Lower leg skin (tissue), 4 donors: Measurements from ENCODE around the gene PLIN4. TPM values are rescaled to one million over a fixed set of nuclear protein-coding genes. Genes with fewer than 3 reads are reported as not detected.

Source experiments
- DNase-seq, 2 donors: peaks; one replicate each; pipeline ENCODE4 v3.0.0-alpha.2; 2019; ENCODE audit warnings: low spot score in 2 of 2
- H3K4me3 ChIP-seq: fragments of 200-600 bp; sonication (generic); 2 replicates; pipeline ENCODE4 v1.5.1; 2017; ENCODE audit warnings: mild to moderate bottlenecking, low read depth; ENCODE audit not compliant: poor library complexity, severe bottlenecking
- POLR2A ChIP-seq, 2 donors: fragments of 450-650 bp; IDR thresholded peaks; one replicate each; pipeline ENCODE4 v1.6.1; 2016 to 2017; ENCODE audit warnings: antibody characterized with exemption in 2 of 2, mild to moderate bottlenecking in 1 of 2, moderate library complexity in 1 of 2
- WGBS, 2 donors: methylation state at CpG; one replicate each; pipeline ENCODE4 v1.1.5; 2018; 5-methylcytosine and 5-hydroxymethylcytosine counted together
- intact Hi-C: fragments of 100-400 bp; cut with DNase I; formaldehyde crosslinking; loops from one replicate; pipeline ENCODE4 v1.15.0; 2023; ENCODE audit warnings: low total_unique reads
- total RNA-seq, 4 donors: library from RNA; depleted of rRNA; stranded (reverse); fragments of >200 nt; gene quantifications; one replicate each; pipeline ENCODE4 v1.1.0, GENCODE V29; 2016
- TF ChIP-seq, protein P1 (sequence below), 3 donors: fragments of 450-650 bp; IDR thresholded peaks; one replicate each; pipeline ENCODE4 v1.5.1; 2016; ENCODE audit warnings: antibody characterized with exemption in 3 of 3, mild to moderate bottlenecking in 3 of 3, moderate library complexity in 2 of 3

Gene PLIN4
- total RNA-seq, 4 donors from 2014 or later = 10.6 to 55.1 (median 24.2) TPM

DNA sequence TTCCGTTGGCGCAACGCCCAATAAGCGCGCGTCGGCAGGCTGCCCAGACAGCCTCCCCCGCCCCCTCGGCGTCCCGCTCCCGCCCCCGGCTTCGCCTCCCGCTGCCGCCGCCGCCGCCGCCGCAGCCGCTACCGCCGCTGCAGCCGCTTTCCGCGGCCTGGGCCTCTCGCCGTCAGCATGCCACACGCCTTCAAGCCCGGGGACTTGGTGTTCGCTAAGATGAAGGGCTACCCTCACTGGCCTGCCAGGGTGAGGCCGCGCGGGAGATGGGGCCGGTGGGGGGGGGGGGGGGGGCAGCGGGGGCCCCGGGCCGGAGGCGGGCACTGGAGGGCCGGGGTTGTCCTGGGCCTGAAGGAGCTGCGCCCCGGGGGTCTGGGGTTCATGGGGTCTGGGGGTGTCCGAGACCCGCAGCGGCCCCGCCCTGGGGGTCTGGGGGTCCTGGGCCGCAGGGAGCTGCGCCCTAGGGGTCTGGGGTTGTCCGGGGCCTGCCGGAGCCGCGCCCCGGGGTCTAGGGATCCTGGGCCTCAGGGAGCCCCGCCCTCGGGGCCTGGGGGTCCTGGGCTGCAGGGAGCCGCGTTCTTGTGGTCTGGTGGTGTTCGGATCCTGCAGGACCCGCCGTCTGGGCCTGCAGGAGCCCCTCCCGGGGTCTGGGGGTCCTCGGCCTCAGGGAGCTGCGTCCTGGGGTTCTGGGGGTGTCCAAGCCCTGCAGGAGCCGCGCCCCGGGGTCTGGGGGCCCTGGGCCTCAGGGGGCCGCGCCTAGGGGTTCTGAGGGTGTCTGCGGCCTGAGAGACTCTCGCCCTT is 45.9 kb downstream of the PLIN4 start, which contains the start of gene HDGFL2:
Gene HDGFL2 (plus strand): TSS at position 124 of the 801 bp plus-strand sequence. CDS start 54 bp downstream, at position 178.
- intact Hi-C loops = no loop called here
- WGBS, 2 donors = 1% methylated on average over 33 to 34 of the region's 71 CpGs
- TF ChIP-seq POLR2A (IDR thresholded peaks at IDR 0.05) = no peak
- TF ChIP-seq, protein P1, sequence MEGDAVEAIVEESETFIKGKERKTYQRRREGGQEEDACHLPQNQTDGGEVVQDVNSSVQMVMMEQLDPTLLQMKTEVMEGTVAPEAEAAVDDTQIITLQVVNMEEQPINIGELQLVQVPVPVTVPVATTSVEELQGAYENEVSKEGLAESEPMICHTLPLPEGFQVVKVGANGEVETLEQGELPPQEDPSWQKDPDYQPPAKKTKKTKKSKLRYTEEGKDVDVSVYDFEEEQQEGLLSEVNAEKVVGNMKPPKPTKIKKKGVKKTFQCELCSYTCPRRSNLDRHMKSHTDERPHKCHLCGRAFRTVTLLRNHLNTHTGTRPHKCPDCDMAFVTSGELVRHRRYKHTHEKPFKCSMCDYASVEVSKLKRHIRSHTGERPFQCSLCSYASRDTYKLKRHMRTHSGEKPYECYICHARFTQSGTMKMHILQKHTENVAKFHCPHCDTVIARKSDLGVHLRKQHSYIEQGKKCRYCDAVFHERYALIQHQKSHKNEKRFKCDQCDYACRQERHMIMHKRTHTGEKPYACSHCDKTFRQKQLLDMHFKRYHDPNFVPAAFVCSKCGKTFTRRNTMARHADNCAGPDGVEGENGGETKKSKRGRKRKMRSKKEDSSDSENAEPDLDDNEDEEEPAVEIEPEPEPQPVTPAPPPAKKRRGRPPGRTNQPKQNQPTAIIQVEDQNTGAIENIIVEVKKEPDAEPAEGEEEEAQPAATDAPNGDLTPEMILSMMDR (IDR thresholded peaks at IDR 0.05) = no peak
- DNase-seq = no peak
- H3K4me3 ChIP-seq = peak within 1 kb of the TSS; percentile 45

DNA sequence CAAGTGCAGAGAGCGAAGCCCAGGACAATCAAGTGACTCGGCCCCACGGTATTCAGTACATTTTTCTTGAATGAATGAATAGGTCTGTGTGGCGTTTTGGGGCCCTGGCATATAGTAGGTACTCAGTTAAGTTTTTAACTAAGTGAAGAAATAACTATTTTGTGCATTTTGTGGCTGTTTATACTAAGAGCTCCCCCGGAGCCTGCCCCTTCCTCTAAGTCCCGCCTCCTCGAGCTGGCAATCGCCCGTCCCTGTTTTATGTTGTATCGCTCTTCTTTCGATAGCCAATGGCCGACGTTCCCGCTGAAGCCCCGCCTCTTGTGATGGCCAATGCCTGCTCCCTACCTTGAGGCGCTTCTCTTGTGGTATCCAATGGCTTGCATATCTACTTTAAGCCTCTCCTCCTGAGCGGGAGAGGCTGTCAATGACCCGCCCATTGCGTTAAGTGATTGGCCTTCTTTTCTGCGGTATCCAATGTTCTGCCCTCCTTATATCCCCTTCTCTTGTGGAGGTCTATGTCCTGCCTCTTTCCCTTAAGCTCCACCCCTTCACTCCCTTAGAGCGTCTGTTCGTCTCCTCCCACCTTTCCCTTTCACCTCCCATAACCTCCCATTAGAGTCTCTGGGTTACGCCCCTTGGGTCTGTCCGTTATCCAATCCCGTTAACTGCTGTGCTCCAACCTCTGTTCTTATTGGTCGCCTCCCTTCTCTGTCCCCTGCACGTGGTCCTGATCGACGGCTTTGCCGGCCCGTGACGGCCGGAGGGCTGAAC is 46.7 kb downstream of the PLIN4 start:
- peak; percentile 99 to 100 for DNase-seq
- TF ChIP-seq, protein P1 (IDR thresholded peaks at IDR 0.05) = peak in 1 of 3 donors; percentile 37
- peak in 1 of 2 donors; percentile 29 for TF ChIP-seq POLR2A (IDR thresholded peaks at IDR 0.05)
- WGBS, 2 donors = 0 to 1% methylated on average over 33 of the region's 33 CpGs
- intact Hi-C loops = no loop called here
- peak overlapping the region; percentile 19 for H3K4me3 ChIP-seq

GRCh38 chr19:4467835-4468234 is 50.5 kb downstream of the PLIN4 start:
- intact Hi-C loops = no loop called here
- DNase-seq = no peak
- H3K4me3 ChIP-seq = no peak overlapping the region
- TF ChIP-seq POLR2A (IDR thresholded peaks at IDR 0.05) = no peak
- TF ChIP-seq, protein P1 (IDR thresholded peaks at IDR 0.05) = no peak
- 85 to 86% methylated on average over 3 of the region's 3 CpGs for WGBS, 2 donors

DNA sequence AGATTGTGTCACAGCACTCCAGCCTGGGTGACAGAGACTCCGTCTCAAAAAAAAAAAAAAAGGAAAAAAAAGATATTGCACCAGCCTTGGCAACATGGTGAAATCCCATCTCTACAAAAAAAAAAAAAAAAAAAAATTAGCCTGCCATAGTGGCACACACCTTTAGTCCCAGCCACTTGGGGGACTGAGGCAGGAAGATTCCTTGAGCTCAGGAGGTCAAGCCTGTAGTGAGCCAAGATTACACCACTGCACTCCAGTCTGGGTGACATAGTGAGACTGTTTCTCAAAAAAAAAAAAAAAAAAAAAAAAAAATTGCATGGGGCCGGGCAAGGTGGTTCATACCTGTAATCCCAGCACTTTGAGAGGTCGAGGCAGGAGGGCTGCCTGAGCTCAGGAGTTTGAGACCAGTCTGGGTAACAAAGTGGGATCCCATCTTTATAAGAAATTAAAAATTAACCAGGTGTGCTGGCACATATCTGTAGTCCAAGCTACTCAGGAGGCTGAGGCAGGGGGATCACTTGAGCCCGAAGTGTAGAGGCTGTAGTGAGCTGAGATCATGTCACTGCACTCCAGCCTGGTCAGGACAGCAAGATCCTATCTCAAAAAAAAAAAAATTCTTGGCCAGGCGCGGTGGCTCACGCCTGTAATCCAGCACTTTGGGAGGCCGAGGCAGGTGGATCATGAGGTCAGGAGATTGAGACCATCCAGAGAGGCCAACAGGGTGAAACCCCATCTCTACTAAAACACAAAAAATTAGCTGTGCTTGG is 53.3 kb downstream of the PLIN4 start:
- WGBS, 2 donors = 84% methylated on average over 8 of the region's 8 CpGs
- no peak for TF ChIP-seq POLR2A (IDR thresholded peaks at IDR 0.05)
- TF ChIP-seq, protein P1 (IDR thresholded peaks at IDR 0.05) = no peak

GRCh38 chr19:4457654-4458395 is 60.5 kb downstream of the PLIN4 start, which contains the start of gene UBXN6:
Gene UBXN6, minus strand, starts transcription at chr19:4457794. Its CDS starts 97 bp downstream, at chr19:4457697.
- peak within 1 kb of the TSS; percentile 70 for H3K4me3 ChIP-seq
- no peak for TF ChIP-seq POLR2A (IDR thresholded peaks at IDR 0.05)
- TF ChIP-seq, protein P1 (IDR thresholded peaks at IDR 0.05) = no peak
- 9 to 12% methylated on average over 50 to 51 of the region's 52 CpGs for WGBS, 2 donors
- DNase-seq = peak; percentile 97 to 99
- intact Hi-C loops = no loop called here

More for the DNA sequence above, 53.3 kb downstream of the PLIN4 start:
- H3K4me3 ChIP-seq = no peak overlapping the region
- intact Hi-C loops = no loop called here
- DNase-seq = no peak
